GM21576 (cell line): ENCODE data around the gene ZMAT5.

Experiments
- ATAC-seq: cut with Tn5 transposase; IDR thresholded peaks from one replicate; pipeline ENCODE4 v1.9.1; 2021; ENCODE audit warnings: mild to moderate bottlenecking, moderate library complexity; ENCODE audit not compliant: unreplicated experiment

ZMAT5 gene

DNA sequence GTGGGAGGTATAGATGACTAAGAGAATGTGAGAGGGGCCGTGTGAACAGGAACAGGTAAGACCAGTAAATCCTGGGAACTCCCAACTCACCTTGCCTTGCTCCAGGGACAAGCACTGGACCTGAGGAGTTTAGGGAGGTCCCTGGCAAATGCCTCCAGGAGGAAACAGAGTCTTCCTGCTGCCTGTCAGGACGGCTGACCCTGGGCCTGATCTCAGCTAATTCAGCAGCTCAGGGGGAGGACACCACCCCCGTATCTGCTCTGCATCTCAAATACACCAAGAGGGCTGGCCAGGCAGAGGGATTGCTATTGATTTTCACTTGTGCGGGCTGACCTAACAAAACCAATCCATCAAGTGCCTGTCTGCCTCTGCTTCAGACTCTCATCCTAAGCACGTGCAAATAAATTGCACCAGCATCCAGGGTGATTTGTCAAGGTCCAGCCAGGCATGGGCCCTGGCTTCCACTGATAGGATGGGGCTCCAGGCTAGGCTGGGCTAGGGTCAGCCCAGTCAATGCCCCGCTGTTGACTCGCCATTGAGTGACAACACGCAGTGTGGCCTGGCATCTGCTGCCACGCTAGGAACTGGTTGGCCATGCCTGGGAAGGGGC lies 20.7 kb upstream of the ZMAT5 start:
- ATAC-seq, result no peak

DNA sequence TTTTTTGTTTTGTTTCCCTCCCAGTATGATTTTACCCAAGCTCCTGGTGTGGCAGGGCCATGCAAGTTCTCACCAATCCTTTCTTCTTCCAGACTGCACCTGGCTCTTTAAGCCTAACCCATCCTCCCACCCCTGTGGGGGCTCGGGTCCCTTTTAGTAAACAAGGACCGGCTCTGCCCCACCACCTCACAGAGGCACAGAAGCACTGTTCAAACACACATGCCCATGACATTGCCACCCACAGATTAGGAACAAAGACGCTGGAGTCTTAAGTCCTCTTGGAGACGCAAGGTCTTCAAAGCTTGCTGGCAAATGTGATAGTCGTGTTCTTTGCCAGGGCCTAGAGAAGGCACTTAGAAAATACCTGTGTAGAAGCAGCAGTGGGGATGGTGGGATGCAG lies 19.2 kb upstream of the ZMAT5 start:
- no peak for ATAC-seq

DNA sequence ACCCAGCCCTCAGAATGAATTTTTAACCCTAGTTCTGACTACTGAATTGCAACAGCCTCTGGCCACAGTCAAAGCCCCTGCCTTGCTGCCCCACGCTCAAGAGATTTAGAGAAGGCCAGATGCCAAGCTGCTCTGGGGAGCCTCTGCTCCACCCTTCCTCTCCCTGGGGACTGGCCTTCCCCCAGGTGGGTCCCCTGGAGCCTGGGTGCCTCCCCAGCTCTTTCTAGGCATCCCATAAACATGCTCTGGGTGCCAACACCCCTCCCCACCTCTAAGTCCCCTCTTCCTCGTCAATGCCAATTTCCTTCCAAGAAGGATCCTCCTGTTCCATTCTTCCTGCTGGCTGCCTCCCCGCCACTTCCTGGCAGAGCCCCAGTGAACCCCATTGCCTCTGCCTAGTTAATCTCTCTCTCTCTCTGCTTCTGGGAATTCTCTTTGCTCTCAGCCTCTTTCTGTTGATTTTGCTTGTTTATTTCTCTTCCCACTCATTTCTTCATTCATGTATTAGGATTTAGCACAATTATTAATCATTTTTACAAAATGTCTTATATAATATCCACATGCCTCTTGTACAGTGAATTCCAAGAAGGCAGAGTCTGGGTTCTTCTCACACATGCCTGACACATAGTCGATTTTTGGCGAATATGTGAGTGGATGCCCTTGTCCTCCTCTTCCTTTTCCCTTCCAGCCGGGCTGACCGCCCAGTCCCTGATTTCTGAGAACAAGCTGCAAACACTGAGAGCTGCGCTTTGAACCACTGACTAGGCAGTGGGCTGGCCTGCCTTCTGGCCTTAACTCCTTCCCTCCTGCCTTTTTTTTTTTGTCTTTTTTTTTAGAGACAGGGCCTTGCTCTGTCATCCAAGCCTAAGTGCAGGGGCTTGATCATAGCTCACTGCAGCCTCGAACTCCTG lies 17.9 kb upstream of the ZMAT5 start:
- no peak for ATAC-seq

DNA sequence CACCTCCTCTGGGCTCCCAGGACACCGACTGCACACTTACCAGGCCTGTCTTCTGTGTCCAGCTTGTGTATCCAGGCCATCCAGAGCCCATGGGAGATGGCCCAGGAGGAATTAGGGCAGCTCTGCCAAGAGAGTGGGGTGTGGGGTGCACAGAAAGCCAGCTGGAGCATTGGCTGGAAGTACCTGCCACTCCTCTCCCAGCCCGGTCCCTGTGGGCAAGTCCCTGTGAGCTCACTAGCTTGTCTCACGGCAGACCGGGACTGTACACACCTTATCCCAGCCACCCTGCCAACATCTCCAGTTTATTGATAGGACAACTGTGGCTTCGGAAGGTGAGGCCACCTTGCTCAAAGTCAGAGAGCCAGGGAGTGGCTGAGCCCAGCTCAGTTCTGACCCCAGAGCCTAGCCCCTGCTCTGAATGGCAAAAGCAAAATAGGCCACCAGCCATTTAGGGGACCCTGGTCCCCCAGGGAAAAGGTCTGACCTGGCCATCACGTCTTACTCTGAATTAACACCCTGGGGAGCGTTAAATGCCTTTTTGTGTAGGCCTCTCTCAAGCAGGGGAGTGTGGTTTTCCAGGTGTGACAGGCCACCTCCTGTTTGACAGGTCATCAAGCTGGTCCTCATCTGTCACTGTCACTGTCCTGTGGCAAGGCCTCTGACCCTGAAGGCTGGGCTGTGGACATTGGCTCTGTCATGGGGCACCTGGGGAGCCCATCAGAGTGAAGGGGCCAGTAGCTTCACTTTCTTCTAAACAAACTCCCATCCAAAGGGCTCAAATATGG lies 15.4 kb upstream of the ZMAT5 start:
- ATAC-seq, result no peak

DNA sequence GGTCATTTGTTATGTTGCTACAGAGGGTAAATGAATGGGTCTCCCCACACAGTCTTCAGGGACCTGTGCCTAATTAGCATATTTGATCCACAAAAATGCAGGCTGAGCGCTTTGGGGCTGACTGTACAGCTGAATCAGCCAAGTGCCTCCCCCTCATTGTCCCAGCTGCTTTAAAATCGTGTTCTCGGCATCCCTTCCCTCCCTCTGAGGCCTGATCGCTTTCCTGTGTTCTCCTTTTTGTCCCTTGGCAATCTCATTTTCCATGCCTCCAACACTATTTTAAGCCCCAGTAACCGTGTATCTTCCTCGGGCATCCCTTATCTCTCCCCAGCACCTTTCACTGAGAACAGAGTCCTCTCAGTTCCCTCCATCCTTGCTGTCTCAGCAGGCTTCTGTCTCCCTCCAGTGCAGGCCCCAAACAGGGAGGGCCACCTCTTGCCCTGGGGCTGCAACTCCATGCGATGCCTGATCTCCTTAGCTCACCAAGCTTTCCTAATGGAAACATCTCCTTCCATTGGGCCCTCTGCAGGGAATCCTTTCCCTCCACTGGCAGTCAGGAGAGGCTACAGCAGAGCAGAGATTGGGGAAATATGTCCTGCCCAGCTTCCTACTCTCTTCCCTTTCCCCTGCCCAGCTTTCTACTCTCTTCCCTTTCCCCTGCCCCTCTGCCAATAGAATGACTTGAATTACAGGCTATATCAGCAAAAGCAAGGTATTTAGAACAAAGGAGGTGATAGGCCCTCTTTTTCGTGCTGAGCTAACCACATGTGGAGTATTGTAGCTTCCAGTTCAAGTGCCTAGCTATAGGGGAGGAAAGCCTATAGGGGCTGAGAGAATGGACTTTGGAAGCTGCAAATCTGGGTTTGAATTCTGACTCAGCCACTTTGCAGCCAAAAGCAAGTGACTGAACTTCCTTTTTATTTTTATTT lies 14.2 kb upstream of the ZMAT5 start:
- ATAC-seq, result no peak

DNA sequence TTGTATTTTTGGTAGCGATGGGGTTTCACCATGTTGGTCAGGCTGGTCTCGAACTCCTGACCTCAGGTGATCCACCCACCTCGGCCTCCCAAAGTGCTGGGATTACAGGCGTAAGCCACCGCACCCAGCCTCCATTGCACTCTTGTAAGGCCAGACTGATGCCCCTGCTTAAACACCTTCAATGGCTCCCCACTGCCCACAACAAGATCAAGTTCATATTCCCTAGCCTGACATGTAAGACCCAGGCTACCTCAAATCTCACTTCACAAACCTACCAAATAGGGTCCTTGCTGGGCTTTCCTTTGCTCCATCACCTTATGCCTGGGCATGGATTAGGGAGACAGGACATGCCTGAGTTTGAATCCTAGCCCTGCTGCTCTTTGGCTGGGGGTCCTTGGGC lies 13.4 kb upstream of the ZMAT5 start:
- ATAC-seq, result no peak

DNA sequence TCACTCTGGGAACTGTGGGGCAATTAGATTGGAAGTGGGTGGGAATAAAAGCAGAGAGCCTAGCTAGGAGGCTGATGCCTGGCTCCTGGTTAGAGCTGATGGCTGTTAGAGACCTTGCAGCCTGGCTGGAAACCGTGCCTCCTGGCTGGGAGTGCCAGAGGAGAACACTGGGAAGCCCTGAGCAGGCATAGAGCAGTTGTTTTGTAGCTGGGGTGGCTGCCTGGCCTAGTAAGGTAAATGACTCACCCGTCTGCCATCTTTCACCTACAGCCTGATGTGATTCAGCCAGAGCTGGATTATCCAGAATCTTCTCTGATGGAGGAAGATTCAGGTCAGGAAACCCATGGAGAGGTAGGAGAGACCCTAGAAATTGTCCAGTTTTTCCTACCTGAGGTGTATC lies 6.4 kb upstream of the ZMAT5 start:
- no peak for ATAC-seq

DNA sequence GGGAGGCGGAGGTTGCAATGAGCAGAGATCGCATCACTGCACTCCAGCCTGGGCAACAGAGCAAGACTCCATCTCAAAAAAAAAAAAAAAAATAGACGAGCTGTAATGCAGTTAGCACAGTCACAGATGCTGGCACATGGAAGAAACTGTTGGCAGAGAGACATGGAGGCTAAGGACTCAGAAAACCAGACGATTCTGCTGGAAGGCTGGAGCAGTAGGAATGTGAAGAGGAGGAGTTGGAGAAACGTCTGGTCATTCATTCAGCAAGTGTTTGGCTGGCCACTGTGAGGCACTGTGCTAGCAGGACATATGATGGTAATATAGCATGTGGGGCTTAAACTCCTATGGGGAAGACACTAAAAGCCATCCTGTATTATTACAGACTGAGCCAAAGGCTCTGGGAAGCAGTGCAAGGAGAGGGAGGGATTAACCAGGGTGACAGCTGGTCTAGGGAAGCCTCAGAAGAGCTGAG lies 5.4 kb upstream of the ZMAT5 start:
- no peak for ATAC-seq

DNA sequence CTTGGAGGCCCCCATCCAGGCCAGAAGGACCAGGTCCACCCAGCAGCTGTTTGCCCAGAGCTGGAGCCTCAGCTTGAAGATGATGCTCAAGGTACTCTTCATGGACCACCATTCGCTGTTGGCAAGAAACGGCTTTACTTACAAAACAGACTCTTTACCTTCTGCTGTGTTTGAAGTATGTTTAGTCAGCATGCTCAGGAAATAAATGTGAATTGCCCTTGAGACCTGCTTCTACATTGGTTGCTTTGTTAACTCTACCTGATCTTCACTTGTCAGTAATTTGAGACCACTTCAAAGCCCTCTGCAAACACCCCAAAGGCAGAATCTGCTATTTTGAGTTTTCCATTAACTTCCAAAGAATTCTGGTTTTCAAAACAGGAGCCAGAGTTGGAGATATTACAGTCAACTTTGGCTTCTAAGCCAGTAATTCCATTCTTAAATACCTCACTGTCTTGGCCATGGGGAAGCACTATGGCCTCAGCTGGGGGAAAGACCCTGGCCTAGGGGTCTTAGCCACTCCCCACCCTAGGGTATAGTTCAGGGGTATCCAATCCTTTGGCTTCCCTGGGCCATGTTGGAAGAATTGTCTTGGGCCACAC lies 3.0 kb upstream of the ZMAT5 start:
- ATAC-seq, result no peak

DNA sequence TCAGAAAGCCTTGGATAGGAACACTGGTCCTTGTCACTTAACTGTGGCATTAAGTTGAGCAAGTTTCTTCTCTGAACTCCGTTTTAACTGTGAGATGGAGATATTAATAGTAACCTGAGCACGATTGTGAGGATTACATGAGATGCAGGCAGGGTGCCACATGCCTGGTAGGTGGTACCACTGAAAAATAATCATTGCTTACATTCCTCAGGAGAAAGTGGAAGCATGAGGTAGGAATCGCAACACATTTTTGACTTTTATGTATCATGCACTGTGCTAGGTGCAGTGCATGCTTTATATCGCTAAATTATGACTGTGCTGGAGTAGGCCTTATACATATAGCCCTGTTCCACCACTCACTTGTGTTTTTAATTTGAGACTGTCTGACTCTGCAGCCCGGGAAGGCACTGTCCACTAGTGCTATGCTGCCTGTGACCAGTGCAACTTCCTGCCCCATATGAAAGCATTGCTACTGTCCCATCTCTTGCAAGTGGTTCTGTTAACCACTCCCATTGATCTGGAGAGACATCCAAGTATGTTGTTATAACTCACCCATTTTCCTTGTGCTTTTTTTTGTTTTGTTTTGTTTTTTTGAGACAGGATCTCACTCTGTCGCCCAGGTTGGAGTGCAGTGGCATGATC lies 1.4 kb upstream of the ZMAT5 start:
- ATAC-seq, result no peak

DNA sequence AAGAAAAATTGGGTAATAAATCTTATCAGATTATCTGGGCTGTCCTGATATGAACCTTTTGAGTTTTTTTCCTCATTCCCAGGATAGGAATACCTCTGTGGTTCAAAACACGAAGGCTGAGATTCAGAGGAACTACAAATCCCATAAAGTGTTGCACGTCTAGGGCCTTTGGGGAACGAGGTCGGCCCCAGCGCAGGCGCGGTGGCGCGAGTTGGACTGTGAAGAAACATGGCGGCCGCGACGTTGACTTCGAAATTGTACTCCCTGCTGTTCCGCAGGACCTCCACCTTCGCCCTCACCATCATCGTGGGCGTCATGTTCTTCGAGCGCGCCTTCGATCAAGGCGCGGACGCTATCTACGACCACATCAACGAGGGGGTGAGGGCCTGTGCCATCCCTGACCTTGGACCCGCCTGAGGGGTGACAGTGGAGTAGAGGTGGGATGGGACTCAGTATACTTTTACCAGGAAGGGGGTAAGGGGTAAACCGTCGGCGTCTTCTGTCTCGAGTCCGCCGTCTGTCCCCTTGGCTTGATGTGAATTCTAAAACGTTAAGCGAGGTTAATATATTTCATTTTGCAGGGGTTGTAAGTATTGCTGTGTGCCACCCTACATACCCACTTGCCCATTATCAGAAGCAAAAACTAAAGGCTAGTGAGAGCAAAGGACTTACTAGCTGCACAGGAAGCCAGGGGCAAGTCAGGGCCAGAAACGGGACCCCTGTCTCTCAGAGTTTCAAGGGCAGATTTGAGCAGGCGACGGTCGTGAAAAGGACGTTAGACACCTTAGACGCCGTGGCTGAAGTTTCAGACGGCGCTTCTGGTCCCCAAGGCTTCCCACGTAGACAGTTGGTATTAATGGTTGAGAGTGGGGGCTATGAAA lies 604 bp upstream of the ZMAT5 start, which contains the start of gene UQCR10:
UQCR10 (plus strand) TSS at position 199 of the 881 bp plus-strand sequence; CDS start at position 229, 30 bp downstream.
- ATAC-seq, result peak; percentile 58

DNA sequence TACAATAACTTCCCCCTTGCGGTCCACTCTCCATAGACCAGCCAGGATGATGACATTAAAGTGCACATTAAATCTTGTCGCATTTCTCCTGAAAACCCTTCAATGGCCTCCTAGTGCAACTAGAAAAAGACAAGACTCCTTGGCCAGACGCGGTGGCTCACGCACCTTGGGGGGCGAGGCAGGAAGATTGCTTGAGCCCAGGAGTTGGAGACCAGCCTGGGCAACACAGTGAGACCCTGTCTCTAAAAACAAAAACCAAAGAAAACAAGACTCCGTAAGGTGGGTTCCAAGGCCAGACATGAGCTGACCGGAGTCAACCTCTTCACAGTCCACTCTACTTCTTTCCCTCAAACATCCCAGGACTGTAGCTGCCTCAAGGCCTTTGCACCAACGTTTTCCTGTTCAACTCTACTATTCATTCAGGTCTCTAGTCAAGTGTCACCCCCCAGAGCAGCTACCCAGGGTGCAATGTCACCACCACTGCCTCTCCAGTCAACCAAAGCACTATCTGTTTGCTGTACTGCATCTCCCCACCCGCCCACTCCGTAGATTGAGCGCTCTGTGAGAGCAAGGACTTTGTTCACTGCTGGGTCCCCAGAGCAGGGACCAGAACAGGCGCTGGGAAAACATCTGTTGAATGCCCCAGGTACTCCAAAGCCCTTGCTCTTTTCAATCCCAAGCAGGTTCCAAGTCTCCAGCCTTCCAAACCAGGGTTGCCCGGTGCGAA lies 739 bp downstream of the ZMAT5 start:
- ATAC-seq, result peak; percentile 9

DNA sequence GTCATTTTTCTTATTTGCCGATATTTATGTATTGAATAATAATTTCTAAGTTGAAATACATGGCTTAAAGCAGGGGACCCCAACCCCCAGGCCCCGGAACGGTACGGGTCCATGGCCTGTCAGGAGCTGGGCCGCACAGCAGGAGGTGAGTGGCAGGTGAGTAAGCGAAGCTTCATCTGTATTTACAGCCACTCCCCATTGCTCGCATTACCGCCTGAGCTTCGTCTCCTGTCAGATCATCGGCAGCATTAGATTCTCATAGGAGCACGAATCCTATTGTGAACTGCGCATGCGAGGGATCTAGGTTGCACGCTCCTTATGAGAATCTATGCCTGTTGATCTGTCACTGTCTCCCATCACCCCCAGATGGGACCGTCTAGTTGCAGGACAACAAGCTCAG lies 4.5 kb downstream of the ZMAT5 start:
- ATAC-seq, result no peak

DNA sequence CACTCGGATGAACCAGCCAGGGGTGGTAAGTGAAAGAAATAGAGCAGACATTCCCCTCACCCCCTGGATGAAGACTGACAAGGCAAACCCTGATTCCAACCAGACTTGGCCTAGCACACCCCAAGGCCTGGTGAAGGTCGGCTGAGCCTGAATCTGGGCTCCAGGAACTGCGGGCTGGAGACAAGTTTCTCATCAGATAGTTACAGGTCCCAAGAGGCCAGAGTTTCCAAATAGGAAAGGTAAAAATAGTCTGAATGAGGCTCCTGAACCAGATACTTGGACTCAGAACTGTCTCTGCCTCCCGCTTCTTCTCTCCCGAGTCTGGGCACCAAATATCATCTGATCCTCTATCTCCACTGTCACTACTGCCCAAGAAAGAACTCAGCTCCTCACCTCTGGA lies 7.8 kb downstream of the ZMAT5 start:
- ATAC-seq, result no peak

DNA sequence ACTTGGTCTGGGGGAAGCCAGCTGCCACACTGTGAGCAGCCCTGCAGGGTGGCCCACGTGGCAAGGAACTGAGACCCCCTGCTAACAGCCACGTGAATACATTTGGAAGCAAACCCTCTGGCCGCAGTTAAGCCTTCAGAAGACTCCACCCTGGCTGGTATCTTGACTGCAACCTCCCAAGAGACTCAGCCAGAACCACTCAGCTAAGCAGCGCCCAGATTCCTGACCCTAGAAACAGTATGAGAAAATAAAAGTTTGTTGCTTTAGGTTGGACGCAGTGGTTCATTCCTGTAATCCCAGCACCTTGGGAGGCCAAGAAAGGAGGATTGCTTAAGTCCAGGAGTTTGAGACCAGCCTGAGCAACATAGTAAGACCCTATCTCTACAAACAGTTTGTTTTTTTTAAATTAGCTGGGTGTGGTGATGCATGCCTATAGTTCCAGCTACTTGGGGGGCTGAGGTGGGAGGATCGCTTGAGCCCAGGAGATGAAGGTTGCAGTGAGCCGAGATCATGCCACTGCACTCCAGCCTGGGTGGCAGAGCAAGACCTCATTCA lies 8.7 kb downstream of the ZMAT5 start:
- ATAC-seq, result no peak

DNA sequence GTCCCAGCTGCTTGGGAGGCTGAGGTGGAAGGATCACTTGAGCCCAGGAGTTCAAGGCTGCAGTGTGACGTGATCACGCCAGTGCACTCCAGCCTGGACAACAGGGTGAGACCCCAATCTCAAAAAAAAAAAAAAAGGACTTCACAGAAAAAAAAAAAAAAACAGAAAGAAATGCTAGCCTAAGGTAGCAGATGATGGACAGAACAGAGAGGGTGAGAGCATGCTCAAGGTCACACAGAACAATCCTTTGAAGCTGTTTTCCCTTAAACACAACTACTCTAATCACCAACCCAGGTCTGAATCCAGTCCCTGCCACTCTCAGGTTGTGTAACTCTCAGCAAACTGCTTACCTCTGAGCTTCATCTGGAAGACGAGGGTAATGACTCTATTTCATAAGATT lies 9.7 kb downstream of the ZMAT5 start:
- ATAC-seq, result no peak

DNA sequence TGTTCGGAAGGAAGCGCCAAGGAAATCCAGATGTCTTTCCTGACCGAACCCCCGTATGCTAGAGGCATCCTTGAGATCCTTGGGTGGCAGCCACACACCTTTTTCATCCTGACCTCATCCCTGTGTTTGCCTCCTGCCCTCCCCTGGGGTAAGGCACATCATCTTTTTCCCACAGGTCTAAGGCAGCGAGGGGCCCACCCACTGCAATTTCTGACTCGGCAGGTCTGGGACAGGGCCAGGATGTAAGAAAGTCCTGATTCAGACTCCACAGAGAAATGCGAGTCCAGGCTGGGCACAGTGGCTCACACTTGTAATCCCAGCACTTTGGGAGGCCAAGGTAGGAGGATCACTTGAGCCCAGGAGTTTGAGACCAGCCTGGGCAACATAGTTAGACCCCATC lies 10.5 kb downstream of the ZMAT5 start:
- no peak for ATAC-seq

DNA sequence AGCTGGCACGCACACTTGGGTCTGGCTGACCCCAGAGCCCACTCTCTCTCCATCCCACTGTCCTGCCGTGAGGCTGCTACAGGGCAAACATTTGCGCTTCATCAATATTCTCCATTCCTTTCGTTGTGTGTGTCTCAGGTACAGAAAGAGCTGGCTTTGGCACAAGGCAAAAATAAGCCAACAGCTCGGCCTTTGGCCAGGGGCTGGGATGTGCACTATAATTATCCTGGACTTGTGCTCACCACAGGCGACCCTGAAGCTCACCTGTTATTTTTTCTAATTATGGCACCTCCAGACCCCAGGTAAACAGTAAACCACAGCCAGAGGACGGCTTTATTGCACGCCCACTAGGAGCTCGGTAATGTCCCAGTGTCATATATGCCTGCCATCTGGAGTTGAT lies 10.9 kb downstream of the ZMAT5 start:
- ATAC-seq, result no peak
